Liver (tissue), 9 donors: Measurements from ENCODE around the gene AZGP1. TPM values are rescaled to one million over a fixed set of nuclear protein-coding genes. Genes with fewer than 3 reads are reported as not detected.
"Not testable (repeated sequence)": the region's sequence is repeated elsewhere in the genome, so short reads cannot be mapped to it uniquely, and the experiment has no call there.

ENCODE experiments used
- DNase-seq: peaks from one replicate; pipeline ENCODE4 v3.0.0-alpha.2; 2017; ENCODE audit warnings: low spot score
- H3K27ac ChIP-seq, 2 donors: one replicate each; pipeline ENCODE4 v1.7.0; 2013; ENCODE audit warnings: inconsistent platforms in 2 of 2, low read length in 2 of 2, control low read depth in 1 of 2, low read depth in 1 of 2, mild to moderate bottlenecking in 1 of 2
- H3K27me3 ChIP-seq, 4 donors: one replicate each; pipeline versions ENCODE4 v1.6.1 to v1.7.0; 2013; ENCODE audit warnings: low read length in 3 of 4, inconsistent platforms in 1 of 4, mild to moderate bottlenecking in 1 of 4, moderate library complexity in 1 of 4; ENCODE audit not compliant: control insufficient read depth in 4 of 4, insufficient read depth in 4 of 4
- H3K36me3 ChIP-seq, 4 donors: one replicate each; pipeline versions ENCODE4 v1.6.1 to v1.7.0; 2013; ENCODE audit warnings: low read length in 3 of 4, mild to moderate bottlenecking in 3 of 4, low read depth in 1 of 4, moderate library complexity in 1 of 4; ENCODE audit not compliant: control insufficient read depth in 4 of 4, insufficient read depth in 3 of 4
- H3K4me1 ChIP-seq, 4 donors: one replicate each; pipeline versions ENCODE4 v1.6.1 to v1.7.0; 2013; ENCODE audit warnings: low read length in 3 of 4, mild to moderate bottlenecking in 3 of 4, moderate library complexity in 1 of 4; ENCODE audit not compliant: control insufficient read depth in 4 of 4, insufficient read depth in 4 of 4
- H3K4me3 ChIP-seq, 3 donors: one replicate each; pipeline versions ENCODE4 v1.6.1 to v1.7.0; 2013; ENCODE audit warnings: low read length in 3 of 3, control low read depth in 1 of 3, low read depth in 1 of 3, mild to moderate bottlenecking in 1 of 3
- H3K9ac ChIP-seq, 2 donors: one replicate each; pipeline ENCODE4 v1.7.0; 2013; ENCODE audit warnings: low read length in 2 of 2, mild to moderate bottlenecking in 2 of 2, moderate library complexity in 2 of 2, control low read depth in 1 of 2, low read depth in 1 of 2
- H3K9me3 ChIP-seq, 4 donors: one replicate each; pipeline versions ENCODE4 v1.6.1 to v1.7.0; 2013; ENCODE audit warnings: low read length in 3 of 4; ENCODE audit not compliant: control insufficient read depth in 4 of 4
- CTCF ChIP-seq: fragments of 150-350 bp; IDR thresholded peaks from 2 replicates; pipeline ENCODE4 v1.5.1; 2017; ENCODE audit warnings: improper control_type of control experiment, low read depth, low read length; ENCODE audit not compliant: missing input control
- FOXA1 ChIP-seq: IDR thresholded peaks from 2 replicates; pipeline ENCODE4 v1.6.1; 2016; ENCODE audit warnings: antibody characterized with exemption
- GABPA ChIP-seq, 2 donors: IDR thresholded peaks in 1 of 2; conservative IDR thresholded peaks in 1 of 2; 2 replicates each; pipeline ENCODE4 v1.6.1; 2016; ENCODE audit warnings: antibody characterized with exemption in 2 of 2, mild to moderate bottlenecking in 1 of 2, moderate library complexity in 1 of 2
- HNF4A ChIP-seq, 2 donors: conservative IDR thresholded peaks; 2 replicates each; pipeline ENCODE4 v1.6.1; 2016; ENCODE audit warnings: antibody characterized with exemption in 2 of 2, mild to moderate bottlenecking in 2 of 2
- HNF4G ChIP-seq: IDR thresholded peaks from 2 replicates; pipeline ENCODE4 v1.6.1; 2016; ENCODE audit warnings: antibody characterized with exemption
- JUND ChIP-seq, 2 donors: IDR thresholded peaks; 2 replicates each; pipeline ENCODE4 v1.6.1; 2016; ENCODE audit warnings: antibody characterized with exemption in 2 of 2
- MAX ChIP-seq: IDR thresholded peaks from 2 replicates; pipeline ENCODE4 v1.6.1; 2016; ENCODE audit warnings: antibody characterized with exemption
- NR2F2 ChIP-seq: IDR thresholded peaks from 2 replicates; pipeline ENCODE4 v1.6.1; 2016; ENCODE audit warnings: antibody characterized with exemption
- RAD21 ChIP-seq, 2 donors: IDR thresholded peaks; 2 replicates each; pipeline ENCODE4 v1.6.1; 2016; ENCODE audit warnings: antibody characterized with exemption in 2 of 2, mild to moderate bottlenecking in 2 of 2
- REST ChIP-seq: IDR thresholded peaks from 2 replicates; pipeline ENCODE4 v1.6.1; 2016; ENCODE audit warnings: antibody characterized with exemption, mild to moderate bottlenecking
- RXRA ChIP-seq, 2 donors: IDR thresholded peaks; 2 replicates each; pipeline ENCODE4 v1.6.1; 2017 to 2018; ENCODE audit warnings: antibody characterized with exemption in 2 of 2, mild to moderate bottlenecking in 1 of 2
- SP1 ChIP-seq: IDR thresholded peaks from 2 replicates; pipeline ENCODE4 v1.6.1; 2018; ENCODE audit warnings: antibody characterized with exemption, mild to moderate bottlenecking
- TAF1 ChIP-seq: conservative IDR thresholded peaks from 2 replicates; pipeline ENCODE4 v1.6.1; 2016; ENCODE audit warnings: antibody characterized with exemption, mild to moderate bottlenecking
- YY1 ChIP-seq: IDR thresholded peaks from 2 replicates; pipeline ENCODE4 v1.6.1; 2016; ENCODE audit warnings: antibody characterized with exemption, mild to moderate bottlenecking
- ZBTB33 ChIP-seq: IDR thresholded peaks from 2 replicates; pipeline ENCODE4 v1.6.1; 2016; ENCODE audit warnings: antibody characterized with exemption
- WGBS: extraction: QIAGEN DNeasy Blood & Tissue Kit; methylation state at CpG from one replicate; pipeline ENCODE4 v1.1.7; 2013; 5-methylcytosine and 5-hydroxymethylcytosine counted together
- polyA plus RNA-seq, 2 donors: library from polyadenylated mRNA; stranded (reverse) in 1 of 2; unstranded in 1 of 2; fragments of 200-250 nt in 1 of 2; fragments of >200 nt in 1 of 2; fragmentation: Nextera tagmentation in 1 of 2; extraction: Ambion mirVana in 1 of 2; gene quantifications; one replicate each; pipeline versions ENCODE4 v1.2.1 to v1.2.3, GENCODE V29; 2013 to 2015
- total RNA-seq, 2 donors: library from RNA; depleted of rRNA; stranded (reverse); fragments of >200 nt; gene quantifications; one replicate each; pipeline ENCODE4 v1.2.3, GENCODE V29; 2014
- donor health status: healthy.
- donor health status: healthy.
- donor health status: healthy.
- donor health status: healthy.
- donor health status: healthy.

The AZGP1 gene
- total and polyA plus RNA-seq, 4 donors, result 99.5 to 2,721 (median 1,150) TPM

- WGBS, result 86% methylated on average over 5 of the region's 5 CpGs
- no peak for DNase-seq
Observed at GRCh38 chr7:99987846-99988245, 12.0 kb upstream of the AZGP1 start.

GRCh38 chr7:99987306-99987705 is 11.5 kb upstream of the AZGP1 start:
- H3K4me3 ChIP-seq, DNase-seq, H3K27ac ChIP-seq, H3K9ac ChIP-seq, H3K9me3 ChIP-seq, H3K27me3 ChIP-seq: not testable (repeated sequence)
- Histone ChIP-seq H3K36me3 (peaks cover 2 to 30% (median 24%) of the 10 kb centered on the region in 4 donors), H3K4me1 (peaks cover 0 to 50% (median 28%) of the 10 kb centered on the region in 4 donors)
- 85% methylated on average over 13 of the region's 14 CpGs for WGBS

More at GRCh38 chr7:99987846-99988245, 12.0 kb upstream of the AZGP1 start:
- Histone ChIP-seq H3K9ac (no peak overlapping the region), H3K36me3 (peaks cover 2 to 30% (median 24%) of the 10 kb centered on the region in 4 donors), H3K27me3 (no peaks in the 10 kb centered on the region), H3K9me3 (no peaks in the 10 kb centered on the region), H3K4me3 (no peak overlapping the region), H3K27ac (no peak overlapping the region), H3K4me1 (peaks cover 0 to 45% (median 23%) of the 10 kb centered on the region in 4 donors)
- TF ChIP-seq GABPA (IDR thresholded peaks at IDR 0.05 in 1 of 2, conservative IDR thresholded peaks at IDR 0.05 in 1 of 2) (no peak), HNF4A (conservative IDR thresholded peaks at IDR 0.05) (no peak), REST (no peak)

- TF ChIP-seq CTCF (no peak), ZBTB33 (no peak), FOXA1 (no peak), REST (no peak), HNF4A (conservative IDR thresholded peaks at IDR 0.05) (no peak), YY1 (no peak), RAD21 (IDR thresholded peaks at IDR 0.05) (no peak), JUND (IDR thresholded peaks at IDR 0.05) (no peak), MAX (no peak), HNF4G (no peak), TAF1 (no peak), SP1 (no peak), NR2F2 (no peak), RXRA (IDR thresholded peaks at IDR 0.05) (no peak)
- 22% methylated on average over 2 of the region's 2 CpGs for WGBS
- peaks cover 2 to 30% (median 24%) of the 10 kb centered on the region in 4 donors for H3K36me3 ChIP-seq
Observed at GRCh38 chr7:99984593-99984992, 8.8 kb upstream of the AZGP1 start.

More at GRCh38 chr7:99984593-99984992, 8.8 kb upstream of the AZGP1 start:
- Histone ChIP-seq H3K9me3 (no peaks in the 10 kb centered on the region), H3K4me3 (no peak overlapping the region), H3K4me1 (peaks cover 0 to 43% (median 20%) of the 10 kb centered on the region in 4 donors), H3K27me3 (no peaks in the 10 kb centered on the region), H3K27ac (peak overlapping the region in 1 of 2 donors; percentile 12), H3K9ac (no peak overlapping the region)
- DNase-seq, result no peak
